Measurements from ENCODE around the gene SCML1. TPM values are rescaled to one million over a fixed set of nuclear protein-coding genes. Genes with fewer than 3 reads are reported as not detected.

SCML1 gene, protein sequence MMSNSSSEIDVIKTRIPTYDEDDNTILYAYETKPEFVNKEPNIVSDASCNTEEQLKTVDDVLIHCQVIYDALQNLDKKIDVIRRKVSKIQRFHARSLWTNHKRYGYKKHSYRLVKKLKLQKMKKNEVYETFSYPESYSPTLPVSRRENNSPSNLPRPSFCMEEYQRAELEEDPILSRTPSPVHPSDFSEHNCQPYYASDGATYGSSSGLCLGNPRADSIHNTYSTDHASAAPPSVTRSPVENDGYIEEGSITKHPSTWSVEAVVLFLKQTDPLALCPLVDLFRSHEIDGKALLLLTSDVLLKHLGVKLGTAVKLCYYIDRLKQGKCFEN
- 4.9 and 9.3 TPM in 2 replicates for total RNA-seq (ENCODE audit: low replicate concordance)
- long read RNA-seq, transcript SCML1-204 (6 exons, 2,704 nt): major isoform, 5 of 14 reads
- long read RNA-seq, partial matches to known transcripts: 0 of 14 reads
- long read RNA-seq, other reads (novel, unspliced or antisense): 5 of 14 reads

GRCh38 chrX:17736856-17737709 lies at the start of gene SCML1:
TSS of gene SCML1 (plus strand) at chrX:17737493. CDS start at chrX:17744187, 6,694 bp downstream.
- TF ChIP-seq, protein P1, sequence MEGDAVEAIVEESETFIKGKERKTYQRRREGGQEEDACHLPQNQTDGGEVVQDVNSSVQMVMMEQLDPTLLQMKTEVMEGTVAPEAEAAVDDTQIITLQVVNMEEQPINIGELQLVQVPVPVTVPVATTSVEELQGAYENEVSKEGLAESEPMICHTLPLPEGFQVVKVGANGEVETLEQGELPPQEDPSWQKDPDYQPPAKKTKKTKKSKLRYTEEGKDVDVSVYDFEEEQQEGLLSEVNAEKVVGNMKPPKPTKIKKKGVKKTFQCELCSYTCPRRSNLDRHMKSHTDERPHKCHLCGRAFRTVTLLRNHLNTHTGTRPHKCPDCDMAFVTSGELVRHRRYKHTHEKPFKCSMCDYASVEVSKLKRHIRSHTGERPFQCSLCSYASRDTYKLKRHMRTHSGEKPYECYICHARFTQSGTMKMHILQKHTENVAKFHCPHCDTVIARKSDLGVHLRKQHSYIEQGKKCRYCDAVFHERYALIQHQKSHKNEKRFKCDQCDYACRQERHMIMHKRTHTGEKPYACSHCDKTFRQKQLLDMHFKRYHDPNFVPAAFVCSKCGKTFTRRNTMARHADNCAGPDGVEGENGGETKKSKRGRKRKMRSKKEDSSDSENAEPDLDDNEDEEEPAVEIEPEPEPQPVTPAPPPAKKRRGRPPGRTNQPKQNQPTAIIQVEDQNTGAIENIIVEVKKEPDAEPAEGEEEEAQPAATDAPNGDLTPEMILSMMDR (conservative IDR thresholded peaks at IDR 0.05): no peak
- Mint-ChIP-seq H3K36me3 (peaks cover 6% of the 10 kb centered on the region), H3K27ac (peak within 1 kb of the TSS; percentile 88), H3K9me3 (no peaks in the 10 kb centered on the region), H3K27me3 (no peaks in the 10 kb centered on the region), H3K4me3 (peak within 1 kb of the TSS; percentile 90), H3K4me1 (ENCODE audit: unreplicated experiment) (peaks cover 17% of the 10 kb centered on the region)
- DNase-seq (ENCODE audit: extremely low spot score, unreplicated experiment): peak; percentile 91

DNA sequence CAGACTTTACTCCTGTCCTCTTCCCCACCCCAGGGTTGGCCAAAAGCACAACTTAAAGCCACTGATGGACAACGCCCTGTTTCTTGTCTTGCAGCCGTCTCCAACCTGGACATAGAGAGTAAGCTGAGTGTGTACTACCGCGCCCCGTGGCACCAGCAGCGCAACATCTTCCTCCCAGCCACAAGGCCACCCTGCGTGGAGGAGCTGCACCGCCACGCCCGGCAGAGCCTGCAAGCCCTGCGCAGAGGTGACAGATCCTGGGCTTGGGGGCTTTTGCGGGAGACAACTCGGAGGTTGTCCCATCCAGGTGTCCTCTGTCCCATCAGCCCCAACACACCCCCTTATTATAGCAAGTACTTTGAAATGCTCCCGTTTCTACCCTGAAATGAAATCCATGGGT lies 49.6 kb upstream of the SCML1 start:
- no peak overlapping the region for H3K27ac Mint-ChIP-seq
- TF ChIP-seq, protein P1 (conservative IDR thresholded peaks at IDR 0.05): no peak
- H3K36me3 Mint-ChIP-seq: peaks cover 4% of the 10 kb centered on the region
- no peak for DNase-seq (ENCODE audit: extremely low spot score, unreplicated experiment)
- H3K4me3 Mint-ChIP-seq: no peak overlapping the region
- H3K27me3 Mint-ChIP-seq: no peaks in the 10 kb centered on the region
- H3K4me1 Mint-ChIP-seq (ENCODE audit: unreplicated experiment): peaks cover 20% of the 10 kb centered on the region
- peaks cover 5% of the 10 kb centered on the region for H3K9me3 Mint-ChIP-seq

GRCh38 chrX:17689971-17690409 lies 47.3 kb upstream of the SCML1 start:
- TF ChIP-seq, protein P1 (conservative IDR thresholded peaks at IDR 0.05): peak; percentile 91
- DNase-seq (ENCODE audit: extremely low spot score, unreplicated experiment): no peak
- H3K27me3 Mint-ChIP-seq: no peaks in the 10 kb centered on the region
- H3K9me3 Mint-ChIP-seq: no peaks in the 10 kb centered on the region
- H3K4me1 Mint-ChIP-seq (ENCODE audit: unreplicated experiment): peaks cover 20% of the 10 kb centered on the region
- no peak overlapping the region for H3K27ac Mint-ChIP-seq
- H3K36me3 Mint-ChIP-seq: no peaks in the 10 kb centered on the region
- H3K4me3 Mint-ChIP-seq: no peak overlapping the region

DNA sequence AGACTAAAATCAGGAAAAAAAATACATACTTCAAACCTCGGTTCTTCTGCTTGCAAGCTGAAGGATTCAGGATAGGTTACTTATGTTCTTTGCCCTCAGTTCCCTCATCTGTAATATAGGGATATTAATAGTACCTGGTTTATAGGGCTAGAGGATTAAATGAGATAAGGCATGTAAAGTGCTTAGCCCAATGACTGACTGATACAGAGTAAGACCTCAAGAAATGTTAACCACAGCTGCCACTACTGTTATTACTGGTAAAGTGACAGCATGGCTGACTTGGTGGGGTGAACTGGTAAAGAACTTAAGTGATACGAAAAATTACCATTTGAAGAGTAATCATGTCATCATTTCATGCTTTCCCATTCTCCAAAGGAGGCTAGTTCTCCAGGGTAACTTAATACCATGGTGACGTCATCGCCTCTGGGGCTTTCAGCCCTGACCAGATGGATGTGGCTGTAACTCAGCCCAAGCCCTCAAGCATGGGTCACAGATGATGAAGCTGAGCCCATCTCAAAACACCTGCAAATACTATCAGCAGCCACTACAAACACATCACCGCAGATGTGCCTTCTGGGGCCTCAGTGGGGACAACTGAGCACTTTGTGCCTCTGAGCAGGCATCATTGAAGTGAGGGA lies 44.5 kb upstream of the SCML1 start:
- Mint-ChIP-seq H3K4me3 (no peak overlapping the region), H3K4me1 (ENCODE audit: unreplicated experiment) (peaks cover 20% of the 10 kb centered on the region), H3K27me3 (no peaks in the 10 kb centered on the region), H3K36me3 (no peaks in the 10 kb centered on the region), H3K9me3 (no peaks in the 10 kb centered on the region), H3K27ac (no peak overlapping the region)
- DNase-seq (ENCODE audit: extremely low spot score, unreplicated experiment): no peak
- TF ChIP-seq, protein P1 (conservative IDR thresholded peaks at IDR 0.05): no peak

DNA sequence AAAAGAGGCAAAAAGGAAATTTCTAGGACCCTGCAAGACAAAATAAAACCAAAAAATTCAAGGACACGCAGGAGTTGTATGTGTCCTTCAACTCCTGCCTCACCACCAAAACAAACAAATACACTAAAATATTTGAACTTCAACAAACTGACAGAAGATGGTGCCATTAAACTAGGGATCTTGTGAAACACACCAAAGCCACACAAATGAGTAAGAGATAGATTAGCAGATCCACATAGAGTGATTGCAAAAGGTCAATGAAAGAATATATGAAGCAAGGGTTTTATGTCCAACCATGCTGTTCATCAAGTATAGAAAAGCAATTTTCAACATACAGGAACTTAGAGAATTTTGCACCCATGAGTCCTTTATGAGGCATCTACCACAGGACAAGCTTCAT lies 40.1 kb upstream of the SCML1 start:
- H3K4me1 Mint-ChIP-seq (ENCODE audit: unreplicated experiment): no peaks in the 10 kb centered on the region
- H3K9me3 Mint-ChIP-seq: no peaks in the 10 kb centered on the region
- H3K27ac Mint-ChIP-seq: no peak overlapping the region
- TF ChIP-seq, protein P1 (conservative IDR thresholded peaks at IDR 0.05): peak; percentile 40
- peaks cover 3% of the 10 kb centered on the region for H3K36me3 Mint-ChIP-seq
- H3K4me3 Mint-ChIP-seq: no peak overlapping the region
- H3K27me3 Mint-ChIP-seq: no peaks in the 10 kb centered on the region
- no peak for DNase-seq (ENCODE audit: extremely low spot score, unreplicated experiment)
